Measurements from ENCODE around the gene STK39.

Gene STK39

GRCh38 chr2:168210216-168210894 is 37.0 kb downstream of the STK39 start:
- Histone ChIP-seq H3K4me3 (IDR thresholded peaks at IDR 0.05; ENCODE audit: insufficient read depth, low read depth, low read length) (no peak overlapping the region), H3K27me3 (ENCODE audit: insufficient read depth, low read depth) (no peaks in the 10 kb centered on the region), H3K27ac (no peak overlapping the region), H3K9ac (no peak overlapping the region), H2AFZ (ENCODE audit: low read depth) (no peak overlapping the region), H3K79me2 (ENCODE audit: insufficient read depth, low read depth) (no peaks in the 10 kb centered on the region), H3K36me3 (ENCODE audit: insufficient read depth) (no peaks in the 10 kb centered on the region), H4K20me1 (ENCODE audit: insufficient read depth) (no peaks in the 10 kb centered on the region), H3K4me2 (peak overlapping the region; percentile 7; the same call in 1 of the 2 replicates), H3K4me1 (ENCODE audit: low read depth, poor library complexity, severe bottlenecking) (peaks cover 20% of the 10 kb centered on the region)
- no peak for TF ChIP-seq CTCF (conservative IDR thresholded peaks at IDR 0.05; ENCODE audit: low read depth, low read length)

GRCh38 chr2:168208652-168209051 is 38.7 kb downstream of the STK39 start:
- Histone ChIP-seq H3K9ac (no peak overlapping the region), H3K4me2 (no peak overlapping the region)

GRCh38 chr2:168207851-168208250 is 39.5 kb downstream of the STK39 start:
- Histone ChIP-seq H3K27me3 (ENCODE audit: insufficient read depth, low read depth) (no peaks in the 10 kb centered on the region), H3K4me2 (no peak overlapping the region), H3K36me3 (ENCODE audit: insufficient read depth) (no peaks in the 10 kb centered on the region), H3K79me2 (ENCODE audit: insufficient read depth, low read depth) (no peaks in the 10 kb centered on the region), H4K20me1 (ENCODE audit: insufficient read depth) (no peaks in the 10 kb centered on the region), H3K4me1 (ENCODE audit: low read depth, poor library complexity, severe bottlenecking) (peaks cover 20% of the 10 kb centered on the region), H3K9ac (no peak overlapping the region), H2AFZ (ENCODE audit: low read depth) (no peak overlapping the region), H3K4me3 (IDR thresholded peaks at IDR 0.05; ENCODE audit: insufficient read depth, low read depth, low read length) (no peak overlapping the region), H3K27ac (no peak overlapping the region)
- TF ChIP-seq CTCF (conservative IDR thresholded peaks at IDR 0.05; ENCODE audit: low read depth, low read length), result no peak

More at GRCh38 chr2:168208652-168209051, 38.7 kb downstream of the STK39 start:
- H3K27me3 ChIP-seq (ENCODE audit: insufficient read depth, low read depth), result no peaks in the 10 kb centered on the region
- H3K4me1 ChIP-seq (ENCODE audit: low read depth, poor library complexity, severe bottlenecking), result peaks cover 20% of the 10 kb centered on the region
- no peak overlapping the region for H2AFZ ChIP-seq (ENCODE audit: low read depth)
- H3K36me3 ChIP-seq (ENCODE audit: insufficient read depth), result no peaks in the 10 kb centered on the region
- no peak overlapping the region for H3K27ac ChIP-seq
- H3K79me2 ChIP-seq (ENCODE audit: insufficient read depth, low read depth), result no peaks in the 10 kb centered on the region
- no peak overlapping the region for H3K4me3 ChIP-seq (IDR thresholded peaks at IDR 0.05; ENCODE audit: insufficient read depth, low read depth, low read length)
- no peaks in the 10 kb centered on the region for H4K20me1 ChIP-seq (ENCODE audit: insufficient read depth)
- no peak for TF ChIP-seq CTCF (conservative IDR thresholded peaks at IDR 0.05; ENCODE audit: low read depth, low read length)

- no peaks in the 10 kb centered on the region for H4K20me1 ChIP-seq (ENCODE audit: insufficient read depth)
- no peak overlapping the region for H3K9ac ChIP-seq
- no peak for TF ChIP-seq CTCF (conservative IDR thresholded peaks at IDR 0.05; ENCODE audit: low read depth, low read length)
- H3K27me3 ChIP-seq (ENCODE audit: insufficient read depth, low read depth), result no peaks in the 10 kb centered on the region
- H3K4me1 ChIP-seq (ENCODE audit: low read depth, poor library complexity, severe bottlenecking), result peaks cover 2% of the 10 kb centered on the region
- no peaks in the 10 kb centered on the region for H3K79me2 ChIP-seq (ENCODE audit: insufficient read depth, low read depth)
- H3K27ac ChIP-seq, result no peak overlapping the region
- no peak overlapping the region for H2AFZ ChIP-seq (ENCODE audit: low read depth)
- H3K36me3 ChIP-seq (ENCODE audit: insufficient read depth), result no peaks in the 10 kb centered on the region
- H3K4me3 ChIP-seq (IDR thresholded peaks at IDR 0.05; ENCODE audit: insufficient read depth, low read depth, low read length), result no peak overlapping the region
- no peak overlapping the region for H3K4me2 ChIP-seq
These were observed 43.4 kb downstream of the STK39 start for GRCh38 chr2:168203762-168204693.

Measured in KMS-11 (cell line).